CD4-positive, alpha-beta T cell (primary cell): Measurements from ENCODE around the gene JAZF1. TPM values are rescaled to one million over a fixed set of nuclear protein-coding genes. Genes with fewer than 3 reads are reported as not detected.

Experiments used
- ATAC-seq: fragments of 200-7000 bp; cut with Tn5 transposase; one replicate; pipeline ENCODE4 v1.10.0; 2022; ENCODE audit warnings: mild to moderate bottlenecking; ENCODE audit not compliant: poor library complexity
- CTCF ChIA-PET: fragments of 350-600 bp; sonication (Branson Sonifier 250); formaldehyde crosslinking; loops from one replicate; lab custom pipeline; 2021; ENCODE audit warnings: antibody characterized with exemption, inconsistent platforms; lab: Charles Lee
- POLR2A ChIA-PET: fragments of 350-600 bp; sonication (Branson Sonifier 250); formaldehyde crosslinking; loops from one replicate; lab custom pipeline; 2021; ENCODE audit warnings: antibody characterized with exemption, inconsistent platforms; lab: Charles Lee
- DNase-seq, 14 experiments: peaks; one replicate each; pipeline ENCODE4 v3.0.0-alpha.2; 2013 to 2020; ENCODE audit warnings: mixed read lengths in 2 of 14
- H3K27ac ChIP-seq, 2 donors: one replicate each; pipeline versions ENCODE4 v1.5.1 to v1.7.0; 2013; ENCODE audit warnings: low read length in 2 of 2, low read depth in 1 of 2, mild to moderate bottlenecking in 1 of 2
- H3K27me3 ChIP-seq, 2 experiments: 1 replicate in 1 of 2; 2 replicates in 1 of 2; pipeline versions ENCODE4 v1.6.1 to v1.7.0; 2013; ENCODE audit warnings: low read length in 2 of 2, control low read depth in 1 of 2, mild to moderate bottlenecking in 1 of 2, moderate library complexity in 1 of 2; ENCODE audit not compliant: insufficient read depth in 2 of 2, control insufficient read depth in 1 of 2
- H3K36me3 ChIP-seq: one replicate; pipeline ENCODE4 v1.6.1; 2013; ENCODE audit warnings: low read length, control low read depth; ENCODE audit not compliant: insufficient read depth
- H3K4me1 ChIP-seq: one replicate; pipeline ENCODE4 v1.6.1; 2013; ENCODE audit warnings: low read length, control low read depth; ENCODE audit not compliant: insufficient read depth
- H3K4me3 ChIP-seq: one replicate; pipeline ENCODE4 v1.5.1; 2013; ENCODE audit warnings: mild to moderate bottlenecking, low read length, moderate library complexity
- H3K9me3 ChIP-seq, 2 experiments: 1 replicate in 1 of 2; 2 replicates in 1 of 2; pipeline versions ENCODE4 v1.6.1 to v1.7.0; 2013; ENCODE audit warnings: low read length in 2 of 2, mild to moderate bottlenecking in 2 of 2, control low read depth in 1 of 2, moderate library complexity in 1 of 2; ENCODE audit not compliant: control insufficient read depth in 1 of 2, insufficient read depth in 1 of 2
- H3K27ac Mint-ChIP-seq: one replicate; pipeline ENCODE4 v1.8.0; 2020; ENCODE audit warnings: mixed read lengths
- H3K27me3 Mint-ChIP-seq: one replicate; pipeline ENCODE4 v1.8.0; 2021; ENCODE audit warnings: mixed read lengths
- H3K36me3 Mint-ChIP-seq: one replicate; pipeline ENCODE4 v1.8.0; 2021; ENCODE audit warnings: low read depth, mixed read lengths
- H3K4me1 Mint-ChIP-seq: one replicate; pipeline ENCODE4 v1.8.0; 2021; ENCODE audit warnings: low read depth, mixed read lengths
- H3K4me3 Mint-ChIP-seq: one replicate; pipeline ENCODE4 v1.8.0; 2020; ENCODE audit warnings: mild to moderate bottlenecking, mixed read lengths
- H3K9me3 Mint-ChIP-seq: one replicate; pipeline ENCODE4 v1.8.0; 2020; ENCODE audit warnings: mixed read lengths
- CTCF ChIP-seq: fragments of 200-600 bp; IDR thresholded peaks from one replicate; pipeline ENCODE4 v1.8.0; 2022; ENCODE audit warnings: antibody characterized with exemption, mild to moderate bottlenecking
- intact Hi-C, 2 experiments: fragments of 100-400 bp; cut with DNase I in 1 of 2; cut with micrococcal nuclease in 1 of 2; formaldehyde crosslinking; loops; one replicate each; pipeline versions ENCODE4 v1.15.1 to v1.9.0; 2023 to 2025; cut with DNase I, micrococcal nuclease
- total RNA-seq, 174 experiments: library from RNA in 2 of 174; stranded (reverse) in 2 of 174; gene quantifications; one replicate each; pipeline ENCODE4 v1.2.3 and lab custom pipeline; 2021 to 2026

JAZF1 gene
- total RNA-seq, 2 experiments from 2014 or later = 9.9 to 11.1 TPM

- Mint-ChIP-seq H3K4me3 (no peak overlapping the region), H3K27me3 (peaks cover 9% of the 10 kb centered on the region), H3K27ac (no peak overlapping the region), H3K9me3 (no peaks in the 10 kb centered on the region), H3K4me1 (no peaks in the 10 kb centered on the region), H3K36me3 (no peaks in the 10 kb centered on the region)
- intact Hi-C loops = no loop called here
- Histone ChIP-seq H3K4me1 (no peaks in the 10 kb centered on the region), H3K4me3 (no peak overlapping the region), H3K36me3 (no peaks in the 10 kb centered on the region), H3K27ac (no peak overlapping the region), H3K9me3 (no peaks in the 10 kb centered on the region), H3K27me3 (no peaks in the 10 kb centered on the region)
- CTCF ChIA-PET = no interaction called here
- DNase-seq (no peak), ATAC-seq (no peak)
- TF ChIP-seq CTCF = no peak
- POLR2A ChIA-PET = interaction anchor here (0.6 kb wide), 1 partner anchor 176 kb away, joined by 3 read pairs; no protein-coding TSS in a partner anchor
Measured at GRCh38 chr7:28224172-28224571, 43.6 kb upstream of the JAZF1 start.

- no peak for TF ChIP-seq CTCF
- H3K36me3 ChIP-seq = no peaks in the 10 kb centered on the region
- Mint-ChIP-seq H3K4me3 (no peak overlapping the region), H3K27ac (no peak overlapping the region), H3K36me3 (no peaks in the 10 kb centered on the region), H3K4me1 (no peaks in the 10 kb centered on the region), H3K9me3 (no peaks in the 10 kb centered on the region), H3K27me3 (peaks cover 9% of the 10 kb centered on the region)
- DNase-seq = no peak
- POLR2A ChIA-PET = no interaction called here
- H3K4me1 ChIP-seq = no peaks in the 10 kb centered on the region
- intact Hi-C loops = no loop called here
- H3K4me3 ChIP-seq = no peak overlapping the region
- H3K27me3 ChIP-seq = no peaks in the 10 kb centered on the region
- ATAC-seq = no peak
- no peak overlapping the region for H3K27ac ChIP-seq
- no peaks in the 10 kb centered on the region for H3K9me3 ChIP-seq
- CTCF ChIA-PET = no interaction called here
Measured at GRCh38 chr7:28222636-28223035, 42.0 kb upstream of the JAZF1 start.

DNA sequence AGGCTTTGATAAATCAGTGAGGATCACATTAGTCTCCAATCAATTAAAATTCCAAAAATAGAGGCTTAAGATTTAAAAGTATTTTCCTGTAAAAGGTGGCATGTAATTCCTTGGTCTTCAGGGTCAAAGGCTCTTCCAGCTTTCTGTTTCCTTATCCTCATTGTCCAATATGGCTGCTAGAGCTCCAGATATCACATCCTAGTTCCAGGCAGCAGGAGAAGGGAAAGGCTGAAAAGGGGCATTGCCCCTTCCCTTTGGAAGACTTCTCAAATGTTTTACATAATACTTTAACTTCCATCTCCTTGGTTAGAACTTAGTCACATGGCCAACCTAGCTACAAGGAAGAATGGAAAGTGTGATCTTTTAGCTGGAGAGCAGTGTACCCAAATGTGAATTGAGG lies 39.2 kb upstream of the JAZF1 start:
- intact Hi-C loops = no loop called here
- no peak for DNase-seq
- CTCF ChIA-PET = no interaction called here

More for the DNA sequence above, 39.2 kb upstream of the JAZF1 start:
- H3K4me3 ChIP-seq = no peak overlapping the region
- H3K4me1 ChIP-seq = no peaks in the 10 kb centered on the region
- peaks cover 16% of the 10 kb centered on the region for H3K27me3 Mint-ChIP-seq
- H3K27ac ChIP-seq = no peak overlapping the region
- H3K9me3 Mint-ChIP-seq = no peaks in the 10 kb centered on the region
- H3K36me3 ChIP-seq = no peaks in the 10 kb centered on the region
- no peak overlapping the region for H3K27ac Mint-ChIP-seq
- H3K9me3 ChIP-seq = no peaks in the 10 kb centered on the region
- peaks cover 0 to 3% of the 10 kb centered on the region in 2 experiments for H3K27me3 ChIP-seq
- POLR2A ChIA-PET = no interaction called here
- H3K4me1 Mint-ChIP-seq = no peaks in the 10 kb centered on the region
- H3K4me3 Mint-ChIP-seq = no peak overlapping the region
- H3K36me3 Mint-ChIP-seq = no peaks in the 10 kb centered on the region
- ATAC-seq = no peak
- no peak for TF ChIP-seq CTCF
